HG02981 (cell line): ENCODE measurements around the gene EPS15.
"Not testable (repeated sequence)": the region's sequence is repeated elsewhere in the genome, so short reads cannot be mapped to it uniquely, and the experiment has no call there.

Source experiments
- ATAC-seq: cut with Tn5 transposase; IDR thresholded peaks from one replicate; pipeline ENCODE4 v1.9.1; 2021; ENCODE audit warnings: mild to moderate bottlenecking, moderate library complexity; ENCODE audit not compliant: unreplicated experiment

The EPS15 gene

GRCh38 chr1:51519048-51519864 lies at the start of gene EPS15:
Gene EPS15 (minus strand): TSS chr1:51519266. CDS start chr1:51519231, 35 bp downstream.
- peak; percentile 65 for ATAC-seq

DNA sequence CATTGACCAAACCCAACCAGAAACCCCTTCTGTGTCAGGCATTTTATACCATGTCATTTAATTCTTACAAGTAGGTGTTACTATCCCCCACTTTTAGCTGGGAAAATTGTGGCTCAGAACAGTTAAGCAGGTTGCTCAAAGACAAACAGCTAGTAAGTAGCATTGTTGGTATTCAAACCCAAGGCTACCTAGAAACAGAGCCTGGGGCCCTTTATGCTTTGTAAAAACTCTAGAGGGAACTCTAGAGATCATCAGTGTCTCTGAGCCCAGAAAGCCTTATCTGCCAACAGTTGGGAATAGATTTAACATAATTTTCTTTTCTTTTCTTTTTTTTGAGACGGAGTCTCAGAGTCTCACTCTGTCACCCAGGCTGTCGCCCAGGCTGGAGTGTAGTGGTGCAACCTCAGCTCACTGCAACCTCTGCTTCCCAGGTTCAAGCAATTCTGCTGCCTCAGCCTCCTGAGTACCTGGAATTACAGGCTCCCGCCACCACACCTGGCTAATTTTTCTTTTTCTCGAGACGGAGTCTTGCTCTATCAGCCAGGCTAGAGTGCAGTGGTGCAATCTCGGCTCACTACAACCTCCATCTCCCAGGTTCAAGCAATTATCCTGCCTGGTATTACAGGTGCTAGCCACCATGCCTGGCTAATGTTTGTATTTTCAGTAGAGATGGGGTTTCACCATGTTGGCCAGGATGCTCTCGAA lies 49.3 kb upstream of the EPS15 start:
- ATAC-seq: no peak

DNA sequence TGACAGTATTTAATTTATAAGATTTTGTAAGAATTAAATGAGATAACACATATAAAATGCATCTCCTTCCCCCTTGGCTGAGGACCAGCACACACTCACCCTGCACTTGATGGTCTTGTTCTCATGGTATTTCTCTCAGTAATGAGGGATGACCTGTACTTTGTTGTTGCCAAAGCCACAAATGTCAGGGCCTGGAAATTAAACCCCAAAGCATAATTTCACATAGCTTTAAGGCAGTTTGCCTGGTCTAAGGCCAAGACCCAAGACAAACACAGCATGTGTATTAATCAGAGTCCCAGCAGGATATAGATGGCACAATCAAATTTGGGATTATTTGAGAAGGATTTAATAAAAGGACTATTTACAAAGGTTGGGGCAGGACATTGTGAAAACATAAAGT lies 48.6 kb upstream of the EPS15 start:
- no peak for ATAC-seq

GRCh38 chr1:51566260-51566659 lies 47.2 kb upstream of the EPS15 start:
- ATAC-seq: no peak

- no peak for ATAC-seq
Measured at GRCh38 chr1:51565009-51565408, 45.9 kb upstream of the EPS15 start.

GRCh38 chr1:51564124-51564523 lies 45.1 kb upstream of the EPS15 start:
- no peak for ATAC-seq

- ATAC-seq: no peak
Measured at GRCh38 chr1:51561702-51562101, 42.6 kb upstream of the EPS15 start.

DNA sequence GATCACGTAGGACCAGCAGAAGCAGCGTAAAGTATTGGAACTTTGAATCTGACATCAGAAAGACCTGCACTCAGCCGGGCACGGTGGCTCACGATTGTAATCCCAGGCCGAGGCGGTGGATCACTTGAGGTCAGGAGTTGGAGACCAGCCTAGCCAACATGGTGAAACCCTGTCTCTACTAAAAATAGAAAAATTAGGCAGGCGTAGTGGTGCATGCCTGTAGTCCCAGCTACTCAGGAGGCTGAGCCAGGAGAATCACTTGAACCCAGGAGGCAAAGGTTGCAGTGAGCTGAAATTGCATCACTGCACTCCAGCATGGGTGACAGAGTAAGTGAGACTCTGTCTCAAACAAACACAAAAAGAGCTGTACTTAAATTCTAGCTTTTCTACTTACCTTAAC lies 41.8 kb upstream of the EPS15 start:
- ATAC-seq: not testable (repeated sequence)

GRCh38 chr1:51560034-51560433 lies 41.0 kb upstream of the EPS15 start:
- no peak for ATAC-seq

GRCh38 chr1:51559501-51559900 lies 40.4 kb upstream of the EPS15 start:
- ATAC-seq: no peak

DNA sequence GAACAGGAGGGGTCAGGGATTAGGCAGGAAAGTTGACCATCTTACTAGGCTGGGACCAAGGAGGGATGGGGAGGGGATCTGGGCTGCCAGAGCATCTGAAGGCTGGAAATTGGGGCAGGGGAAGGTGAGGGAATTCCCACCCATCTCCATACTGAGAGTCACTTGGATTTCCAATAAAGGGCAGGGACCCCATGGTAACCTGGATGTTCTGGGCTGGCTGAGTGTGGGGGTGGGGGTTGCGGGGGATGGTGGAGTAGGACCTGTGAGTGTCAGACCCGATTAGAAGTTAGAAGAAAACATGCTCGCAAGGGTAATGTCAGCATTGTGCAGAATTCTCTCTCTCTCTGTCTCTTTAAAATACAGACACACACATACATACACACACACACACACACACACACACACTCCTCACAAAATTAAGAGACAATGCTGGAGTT lies 40.0 kb upstream of the EPS15 start:
- no peak for ATAC-seq

DNA sequence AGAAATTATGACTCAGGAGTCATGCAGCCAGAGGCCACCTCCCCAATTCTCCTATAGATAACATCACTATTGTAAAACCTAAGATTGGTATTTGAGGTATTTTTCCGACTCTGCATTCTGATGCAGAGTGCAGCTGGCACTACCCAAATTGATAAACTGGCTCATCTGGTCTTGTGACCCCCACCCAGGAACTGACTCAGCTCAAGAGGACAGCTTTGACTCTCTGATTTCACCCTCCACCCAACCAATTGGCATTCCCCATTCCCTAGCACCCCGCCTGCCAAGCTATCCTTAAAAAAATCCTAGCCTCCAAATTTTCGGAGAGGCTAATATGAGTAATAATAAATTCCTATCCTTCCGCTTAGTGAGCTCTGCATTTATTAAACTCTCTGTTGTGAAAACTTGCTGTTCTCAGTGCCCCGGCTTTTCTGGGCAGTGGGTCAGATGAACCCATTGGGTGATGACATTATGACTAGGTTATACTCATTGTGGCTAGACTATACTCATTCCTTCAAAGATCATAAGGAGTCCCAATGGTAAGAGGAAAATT lies 39.4 kb upstream of the EPS15 start:
- no peak for ATAC-seq

DNA sequence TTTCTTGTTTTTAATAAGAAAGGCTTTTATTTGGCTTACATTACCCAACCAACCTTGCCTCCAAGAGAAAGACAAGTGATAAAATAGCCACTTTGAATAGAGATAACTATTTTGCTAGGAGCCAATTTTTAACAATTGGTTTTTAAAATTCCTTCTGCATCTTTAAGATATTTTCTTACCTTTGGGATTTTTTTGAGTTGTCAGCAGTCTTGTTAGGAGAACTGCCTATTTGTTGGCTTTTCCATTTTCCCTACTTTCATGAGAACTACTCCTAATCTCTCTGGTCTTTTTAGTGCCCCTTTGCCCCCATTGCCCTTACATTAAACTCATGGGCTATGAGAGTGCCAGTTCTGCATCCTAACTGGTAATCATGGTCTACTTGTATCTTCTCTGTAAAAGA lies 38.1 kb upstream of the EPS15 start:
- no peak for ATAC-seq

DNA sequence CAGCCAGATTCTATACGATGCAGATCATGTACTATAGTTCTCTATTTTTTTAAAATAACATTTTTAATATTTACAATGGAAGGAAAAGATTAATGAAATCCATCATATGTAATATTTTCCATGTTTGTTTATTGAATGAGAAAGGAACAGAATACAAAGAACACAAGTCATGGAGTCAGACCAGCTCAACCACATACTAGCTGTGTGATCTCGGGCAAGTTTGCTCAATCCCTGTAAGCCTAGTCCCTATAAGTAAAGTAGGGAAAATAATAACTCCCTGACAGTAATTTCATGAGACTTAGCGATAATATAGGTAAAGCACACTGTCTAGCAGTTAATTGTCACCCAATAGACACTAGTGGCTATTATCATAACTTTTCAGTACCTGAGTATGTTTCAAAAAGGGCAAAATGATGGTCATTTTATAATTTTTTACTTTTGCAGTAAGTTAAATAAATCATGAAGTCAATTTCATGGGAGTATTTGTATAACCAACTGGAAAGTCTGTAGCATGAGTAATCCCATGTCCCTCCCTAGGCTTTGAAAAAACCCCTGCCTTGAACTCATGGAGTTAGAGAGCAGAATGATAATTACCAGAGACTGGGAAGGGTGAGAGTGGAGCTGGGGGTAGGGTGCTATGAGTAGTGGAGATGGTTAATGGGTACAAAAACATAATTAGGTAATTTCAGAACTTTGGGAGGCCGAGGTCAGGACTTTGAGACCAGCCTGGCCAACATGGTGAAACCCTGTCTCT lies 37.0 kb upstream of the EPS15 start:
- ATAC-seq: no peak

DNA sequence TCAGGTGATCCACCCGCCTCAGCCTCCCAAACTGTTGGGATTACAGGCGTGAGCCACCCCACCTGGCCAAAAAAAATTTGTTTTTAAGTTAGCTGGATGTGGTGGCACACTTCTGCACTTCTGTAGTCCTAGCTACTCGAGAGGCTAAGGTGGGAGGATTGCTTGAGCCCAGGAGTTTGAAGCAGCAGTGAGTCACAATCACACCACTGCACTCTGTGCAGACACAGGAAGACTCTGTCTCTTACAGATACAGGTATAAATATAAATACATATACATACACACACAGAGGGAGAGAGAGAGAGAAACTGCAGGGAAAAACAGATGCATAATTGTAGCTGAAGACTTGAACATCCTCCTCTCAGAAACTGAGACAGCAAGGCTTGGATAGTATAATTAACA lies 34.8 kb upstream of the EPS15 start:
- no peak for ATAC-seq

GRCh38 chr1:51552929-51553807 lies 34.1 kb upstream of the EPS15 start:
- ATAC-seq: no peak

DNA sequence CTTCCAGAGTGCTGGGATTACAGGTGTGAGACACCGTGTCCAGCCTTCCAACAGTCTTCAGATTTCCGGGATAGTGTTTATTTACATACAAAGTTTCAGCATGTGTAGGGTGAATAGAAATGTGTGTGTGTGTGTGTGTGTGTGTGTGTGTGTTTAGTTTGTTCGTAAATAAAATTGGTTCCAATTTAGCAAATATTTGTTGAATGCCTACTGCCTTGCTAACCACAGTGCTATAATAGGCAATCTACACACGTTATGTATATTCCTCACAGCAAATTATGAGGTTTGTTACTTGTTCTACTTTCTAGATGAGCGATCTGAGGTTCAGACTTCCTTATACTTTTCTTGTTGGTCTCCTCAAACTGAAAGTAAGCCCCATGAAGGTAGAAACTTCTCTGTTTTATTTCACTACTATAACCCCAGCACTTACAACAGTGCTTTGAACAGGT lies 32.8 kb upstream of the EPS15 start:
- ATAC-seq: no peak

GRCh38 chr1:51551081-51551480 lies 32.0 kb upstream of the EPS15 start:
- no peak for ATAC-seq

DNA sequence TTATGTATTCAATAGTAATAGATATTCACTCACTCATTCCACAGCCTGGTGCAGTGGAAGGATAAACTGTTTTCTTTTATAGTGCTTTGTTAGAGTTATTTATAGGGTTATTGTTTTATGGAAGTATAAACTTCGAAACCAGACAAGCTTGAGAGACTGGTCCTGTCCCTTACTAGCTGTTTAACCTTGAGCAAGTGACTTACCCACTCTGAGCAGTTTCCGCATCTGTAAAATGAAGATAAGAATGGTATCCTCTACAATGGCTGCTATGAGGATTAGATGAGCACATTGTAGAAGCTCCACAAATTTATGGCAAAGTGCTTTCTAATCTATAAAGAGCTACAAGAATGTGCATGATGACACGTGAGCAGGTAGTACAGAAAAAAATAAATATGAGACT lies 30.8 kb upstream of the EPS15 start:
- no peak for ATAC-seq

- ATAC-seq: no peak
Measured at GRCh38 chr1:51549016-51549619, 30.1 kb upstream of the EPS15 start.
